NK-92 (cell line): ENCODE data around the gene C1orf94.
"Not testable (repeated sequence)": the region's sequence is repeated elsewhere in the genome, so short reads cannot be mapped to it uniquely, and the experiment has no call there.

Experiments
- DNase-seq: peaks from one replicate; lab custom pipeline; 2025; ENCODE audit not compliant: unreplicated experiment; lab: John Stamatoyannopoulos, UW

C1orf94 gene

GRCh38 chr1:34163792-34164731 lies 12.6 kb upstream of the C1orf94 start:
- no peak for DNase-seq

- DNase-seq: no peak
These were observed 11.8 kb upstream of the C1orf94 start, which contains the start of gene CSMD2 for GRCh38 chr1:34164771-34165391. CSMD2 (minus strand) TSS chr1:34165230; CDS start chr1:34165097, 133 bp downstream.

GRCh38 chr1:34165422-34165921 lies 11.2 kb upstream of the C1orf94 start:
- DNase-seq: no peak

- DNase-seq: no peak
These were observed 10.5 kb upstream of the C1orf94 start for GRCh38 chr1:34166191-34166624.

- no peak for DNase-seq
These were observed 9.9 kb upstream of the C1orf94 start for GRCh38 chr1:34166625-34167361.

DNA sequence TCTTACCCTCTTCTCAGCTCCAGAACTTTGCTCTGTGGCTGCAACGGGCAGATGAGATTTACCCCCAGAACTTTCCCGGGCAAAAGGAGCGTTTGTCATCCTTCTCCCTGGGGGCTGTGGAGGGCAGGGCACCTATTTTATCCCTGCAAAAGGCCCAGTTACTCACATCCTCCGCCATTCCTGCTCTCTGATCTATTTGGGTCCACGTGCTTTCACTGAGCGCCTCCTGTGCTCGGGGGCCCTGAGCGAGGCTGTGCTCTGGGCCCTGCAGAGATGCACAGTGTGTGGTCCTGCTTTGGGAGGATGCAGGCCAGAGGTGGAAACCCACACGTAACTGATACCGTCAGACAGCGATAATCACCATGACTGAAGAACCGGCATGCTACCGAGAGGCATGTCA lies 9.3 kb upstream of the C1orf94 start:
- no peak for DNase-seq

GRCh38 chr1:34175744-34176143 lies 963 bp upstream of the C1orf94 start:
- DNase-seq: no peak

DNA sequence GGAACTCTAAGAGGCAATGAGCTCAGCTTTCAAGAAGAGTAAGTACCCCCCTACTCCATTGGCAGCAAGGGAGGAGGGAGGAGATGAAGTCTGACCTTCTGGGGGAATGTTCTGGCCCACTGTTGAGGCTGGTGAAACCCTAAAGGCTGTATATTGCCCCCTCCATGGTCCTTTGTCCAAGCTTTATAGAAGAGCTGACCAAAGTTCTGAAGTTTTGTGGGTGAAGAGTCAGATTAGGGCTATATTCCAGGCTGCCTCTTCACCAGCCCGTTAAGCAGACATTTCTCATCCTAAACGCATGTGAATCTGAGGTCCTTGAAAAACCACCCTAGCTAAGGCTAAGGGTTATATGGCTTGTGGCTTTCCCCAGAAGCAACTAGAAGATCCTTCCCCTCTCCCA lies 1.4 kb downstream of the C1orf94 start:
- no peak for DNase-seq

- not testable (repeated sequence) for DNase-seq
These were observed 6.7 kb downstream of the C1orf94 start for GRCh38 chr1:34183381-34183780.

DNA sequence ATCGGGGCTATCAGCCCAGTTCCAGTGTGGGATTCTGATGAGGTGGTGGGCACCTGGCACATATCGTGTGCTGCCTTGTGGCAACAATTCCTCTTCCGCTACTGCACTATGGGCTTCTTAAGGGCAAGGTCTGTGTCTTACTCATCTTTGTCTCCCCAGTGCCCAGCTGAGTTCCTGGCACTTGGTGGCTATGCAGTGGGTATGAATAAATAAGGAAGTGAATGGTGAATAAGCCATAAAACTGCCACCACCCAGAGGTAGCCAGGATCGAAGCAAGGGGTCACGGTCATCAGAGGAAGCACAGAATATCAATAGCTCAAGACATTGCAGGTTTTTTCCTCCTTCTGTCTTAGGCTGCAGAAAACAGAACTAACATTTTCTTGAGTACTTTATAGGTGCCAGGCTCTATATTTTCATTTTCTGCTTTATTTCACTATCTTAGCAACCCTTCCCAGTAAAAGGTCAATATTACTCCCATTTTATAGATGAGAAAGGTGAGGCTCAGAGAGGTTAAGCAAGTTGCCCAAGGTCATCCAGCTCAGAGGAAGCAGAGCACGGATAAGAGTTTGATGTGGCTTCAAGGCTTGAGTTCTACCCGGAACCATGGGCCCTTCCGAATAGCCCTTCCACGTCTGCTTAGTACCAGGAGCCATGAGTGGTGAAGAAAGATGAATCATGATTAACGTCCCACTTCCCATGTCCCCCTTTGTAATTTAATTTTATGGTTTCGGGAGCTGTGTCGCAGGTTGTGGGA lies 10.2 kb downstream of the C1orf94 start:
- no peak for DNase-seq

DNA sequence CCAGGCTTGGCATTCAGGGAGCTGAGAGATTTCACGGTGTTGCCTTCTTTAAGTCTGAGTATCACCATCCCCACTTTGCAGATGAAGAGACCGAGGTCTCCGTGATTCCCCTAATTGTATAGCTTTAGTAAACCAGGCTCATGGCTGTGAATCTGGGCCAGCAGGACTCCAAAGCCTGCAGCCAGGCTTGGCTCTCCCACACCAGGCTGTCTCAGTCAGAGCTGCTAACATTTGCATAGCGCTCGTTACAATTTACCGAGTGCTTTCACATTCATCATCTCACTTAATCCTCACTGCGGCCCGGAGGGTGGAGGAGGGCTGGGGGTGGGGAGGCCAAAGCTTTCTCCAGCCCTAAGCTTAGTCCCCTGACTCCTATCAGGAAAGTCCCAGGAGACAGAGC lies 11.7 kb downstream of the C1orf94 start:
- no peak for DNase-seq

DNA sequence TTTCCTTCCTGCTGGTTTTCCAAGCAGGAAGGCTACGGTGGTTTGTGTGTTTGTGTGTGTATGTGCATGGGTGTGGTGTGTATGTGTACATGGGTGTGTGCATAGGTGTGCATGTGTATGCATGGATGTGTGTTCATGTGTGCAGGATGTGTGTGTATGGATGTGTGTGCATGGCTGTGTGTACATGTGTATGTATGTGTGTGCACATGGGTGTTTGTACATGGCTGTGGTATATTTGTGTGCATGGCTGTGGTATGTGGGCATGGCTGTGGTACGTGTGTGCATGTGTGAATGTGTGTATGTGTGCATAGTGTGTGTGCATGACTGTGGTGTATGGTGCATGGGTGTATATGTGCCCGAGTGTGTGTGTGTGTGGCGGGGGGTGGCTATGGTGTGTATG lies 12.3 kb downstream of the C1orf94 start:
- DNase-seq: no peak

- no peak for DNase-seq
These were observed 14.0 kb downstream of the C1orf94 start for GRCh38 chr1:34190692-34191091.

GRCh38 chr1:34192621-34193020 lies 15.9 kb downstream of the C1orf94 start:
- no peak for DNase-seq

DNA sequence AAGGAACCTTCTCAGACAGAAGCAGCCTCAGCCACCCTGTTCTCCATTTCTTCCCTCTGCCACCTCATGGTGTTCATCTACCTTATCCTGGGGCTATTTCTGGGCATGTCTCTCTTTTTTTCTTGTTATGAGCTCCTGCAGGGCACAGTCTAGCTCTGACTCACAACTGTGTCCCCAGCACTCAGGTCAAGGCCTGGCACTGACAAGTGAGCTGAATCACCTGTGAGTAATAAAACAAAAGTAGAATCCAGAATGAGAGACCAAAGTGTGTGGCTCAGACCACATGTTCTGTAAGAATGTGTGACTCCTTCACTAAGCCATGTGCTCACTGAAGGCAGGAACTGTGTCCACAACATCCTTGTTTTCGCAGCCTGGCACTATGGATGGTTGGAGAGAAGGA lies 23.2 kb downstream of the C1orf94 start:
- DNase-seq: no peak

DNA sequence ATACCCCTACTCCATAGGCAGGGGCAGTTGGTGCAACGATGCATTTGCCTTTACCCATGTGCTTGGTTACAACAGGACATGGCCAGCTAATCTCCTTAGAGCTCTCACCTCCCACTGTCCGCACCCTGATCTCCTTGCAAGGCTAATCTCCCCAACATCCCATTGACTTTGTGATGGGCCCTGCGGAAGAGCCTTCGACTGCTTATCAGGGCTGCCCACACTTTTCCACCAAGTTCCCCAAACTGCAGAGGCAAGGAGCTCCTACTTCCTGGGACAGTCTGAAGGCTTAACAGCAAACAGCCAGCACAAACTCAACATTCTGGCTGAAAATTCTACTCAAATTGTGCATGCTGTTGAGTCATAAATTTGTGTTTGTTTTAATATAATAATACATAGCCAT lies 36.0 kb downstream of the C1orf94 start:
- no peak for DNase-seq

GRCh38 chr1:34213956-34214355 lies 37.2 kb downstream of the C1orf94 start:
- no peak for DNase-seq

- no peak for DNase-seq
These were observed 54.7 kb downstream of the C1orf94 start for GRCh38 chr1:34231441-34231840.

GRCh38 chr1:34235594-34235993 lies 58.9 kb downstream of the C1orf94 start:
- no peak for DNase-seq

DNA sequence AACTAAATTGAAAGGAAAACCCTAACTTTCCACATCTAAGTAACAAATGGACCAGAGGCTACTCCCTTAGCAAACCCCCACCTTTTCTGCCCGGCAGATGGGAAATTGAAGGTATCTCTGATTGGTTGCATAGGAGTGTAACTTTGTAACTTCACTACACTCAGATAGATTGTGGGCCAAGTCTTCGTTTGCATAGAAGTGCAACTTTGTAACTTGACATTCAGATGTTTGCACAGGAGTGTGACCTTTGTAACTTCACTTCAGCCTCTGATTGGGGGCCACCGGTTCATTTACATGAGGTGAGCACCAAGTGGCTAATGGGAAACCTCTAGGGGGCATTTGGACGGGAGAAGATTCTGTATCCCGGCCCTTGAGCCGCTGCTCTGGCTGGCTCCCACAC lies 59.4 kb downstream of the C1orf94 start:
- no peak for DNase-seq
